ENCODE measurements around the gene TUB.

- TF ChIP-seq CTCF (IDR thresholded peaks at IDR 0.05), result no peak
- TF ChIP-seq EP300 (IDR thresholded peaks at IDR 0.05; ENCODE audit: borderline replicate concordance in 1 of 2, low read depth in 1 of 2, low read length in 1 of 2), result peak in 1 of 2 experiments; percentile 61; a peak in 2 of 4 replicates
- no peak for TF ChIP-seq ELF1 (IDR thresholded peaks at IDR 0.05)
- TF ChIP-seq GABPA (IDR thresholded peaks at IDR 0.05; ENCODE audit: low read depth), result no peak
- TF ChIP-seq TCF12 (IDR thresholded peaks at IDR 0.05), result peak; percentile 42; the same call in 1 of the 2 replicates
- no peak for TF ChIP-seq ZBTB33 (IDR thresholded peaks at IDR 0.05; ENCODE audit: borderline replicate concordance, low read depth)
- TF ChIP-seq RFX5 (IDR thresholded peaks at IDR 0.05; ENCODE audit: low read length), result no peak
- no peak for TF ChIP-seq POLR2AphosphoS5 (IDR thresholded peaks at IDR 0.05; ENCODE audit: low read depth, low read length)
- TF ChIP-seq MAX (IDR thresholded peaks at IDR 0.05; ENCODE audit: low read depth), result no peak
- TF ChIP-seq YY1 (IDR thresholded peaks at IDR 0.05; ENCODE audit: low read depth), result no peak
Measured at GRCh38 chr11:8056810-8057463, 24.1 kb upstream of the TUB start.

Data from SK-N-SH (cell line).